Measurements from ENCODE around the gene SHD. TPM values are rescaled to one million over a fixed set of nuclear protein-coding genes. Genes with fewer than 3 reads are reported as not detected.

Gene SHD
- total RNA-seq, 1 experiment from 2014 or later, result not detected

- no peaks in the 10 kb centered on the region for H3K36me3 ChIP-seq (ENCODE audit: low read depth)
- H2AFZ ChIP-seq, result no peak overlapping the region
- no peaks in the 10 kb centered on the region for H4K20me1 ChIP-seq (ENCODE audit: insufficient read depth)
- ChIA-PET POLR2A (ENCODE audit: unreplicated experiment) (no interaction called here), CTCF (interaction anchor here (1.0 to 1.9 kb wide), 2 partner anchors 86 to 122 kb away, joined by 3 to 9 read pairs; no protein-coding TSS in a partner anchor)
- H3K4me3 ChIP-seq, result no peak overlapping the region
- H3K9me2 ChIP-seq (ENCODE audit: insufficient read depth), result no peaks in the 10 kb centered on the region
- TF ChIP-seq, protein P1, sequence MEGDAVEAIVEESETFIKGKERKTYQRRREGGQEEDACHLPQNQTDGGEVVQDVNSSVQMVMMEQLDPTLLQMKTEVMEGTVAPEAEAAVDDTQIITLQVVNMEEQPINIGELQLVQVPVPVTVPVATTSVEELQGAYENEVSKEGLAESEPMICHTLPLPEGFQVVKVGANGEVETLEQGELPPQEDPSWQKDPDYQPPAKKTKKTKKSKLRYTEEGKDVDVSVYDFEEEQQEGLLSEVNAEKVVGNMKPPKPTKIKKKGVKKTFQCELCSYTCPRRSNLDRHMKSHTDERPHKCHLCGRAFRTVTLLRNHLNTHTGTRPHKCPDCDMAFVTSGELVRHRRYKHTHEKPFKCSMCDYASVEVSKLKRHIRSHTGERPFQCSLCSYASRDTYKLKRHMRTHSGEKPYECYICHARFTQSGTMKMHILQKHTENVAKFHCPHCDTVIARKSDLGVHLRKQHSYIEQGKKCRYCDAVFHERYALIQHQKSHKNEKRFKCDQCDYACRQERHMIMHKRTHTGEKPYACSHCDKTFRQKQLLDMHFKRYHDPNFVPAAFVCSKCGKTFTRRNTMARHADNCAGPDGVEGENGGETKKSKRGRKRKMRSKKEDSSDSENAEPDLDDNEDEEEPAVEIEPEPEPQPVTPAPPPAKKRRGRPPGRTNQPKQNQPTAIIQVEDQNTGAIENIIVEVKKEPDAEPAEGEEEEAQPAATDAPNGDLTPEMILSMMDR (conservative IDR thresholded peaks at IDR 0.05), result no peak
- no peak for TF ChIP-seq EZH2 (IDR thresholded peaks at IDR 0.05; ENCODE audit: low read depth)
- no peaks in the 10 kb centered on the region for H3K79me2 ChIP-seq (ENCODE audit: low read depth)
- no peaks in the 10 kb centered on the region for H3K9me3 ChIP-seq (ENCODE audit: insufficient read depth, low read depth)
- no peaks in the 10 kb centered on the region for H3K4me1 ChIP-seq (replicated peaks; ENCODE audit: insufficient read depth)
- no peak overlapping the region for H3K27ac ChIP-seq
- DNase-seq, result no peak
- H3K4me2 ChIP-seq, result no peak overlapping the region
- intact Hi-C loops (cut with micrococcal nuclease; ENCODE audit: unreplicated experiment), result no loop called here
- no TSS peak for BruUV-seq (replicated peaks)
- no peaks in the 10 kb centered on the region for H3K27me3 ChIP-seq (ENCODE audit: insufficient read depth, low read depth)
- no peaks in the 10 kb centered on the region for H3F3A ChIP-seq (ENCODE audit: insufficient read depth, low read depth)
Observed at GRCh38 chr19:4266253-4267000, 12.6 kb upstream of the SHD start.

GRCh38 chr19:4267101-4267900, 11.8 kb upstream of the SHD start:
- intact Hi-C loops (cut with micrococcal nuclease; ENCODE audit: unreplicated experiment), result loop anchor here (1.0 kb wide), 1 partner anchor 85 kb away; no protein-coding TSS in a partner anchor
- Histone ChIP-seq H3K4me1 (replicated peaks; ENCODE audit: insufficient read depth) (no peaks in the 10 kb centered on the region), H3F3A (ENCODE audit: insufficient read depth, low read depth) (no peaks in the 10 kb centered on the region), H3K27me3 (ENCODE audit: insufficient read depth, low read depth) (no peaks in the 10 kb centered on the region), H3K79me2 (ENCODE audit: low read depth) (no peaks in the 10 kb centered on the region), H3K4me3 (no peak overlapping the region), H3K4me2 (no peak overlapping the region), H4K20me1 (ENCODE audit: insufficient read depth) (no peaks in the 10 kb centered on the region), H3K36me3 (ENCODE audit: low read depth) (no peaks in the 10 kb centered on the region), H3K9me3 (ENCODE audit: insufficient read depth, low read depth) (no peaks in the 10 kb centered on the region), H3K9me2 (ENCODE audit: insufficient read depth) (no peaks in the 10 kb centered on the region), H2AFZ (no peak overlapping the region), H3K27ac (no peak overlapping the region)
- no TSS peak for BruUV-seq (replicated peaks)
- TF ChIP-seq, protein P1 (conservative IDR thresholded peaks at IDR 0.05), result peak; percentile 68
- TF ChIP-seq EZH2 (IDR thresholded peaks at IDR 0.05; ENCODE audit: low read depth), result no peak
- DNase-seq, result peak; percentile 27 to 42
- POLR2A ChIA-PET (ENCODE audit: unreplicated experiment), result interaction anchor here (0.7 kb wide), 1 partner anchor 268 kb away, joined by 14 read pairs; the partner anchor contains the start of gene PLIN5
- CTCF ChIA-PET, result interaction anchor here (0.6 to 1.9 kb wide), 5 partner anchors 77 to 1320 kb away, joined by 3 to 9 read pairs (median 5); no protein-coding TSS in a partner anchor
